Neural cell (in vitro differentiated cells): Measurements from ENCODE around the gene TGFA. TPM values are rescaled to one million over a fixed set of nuclear protein-coding genes. Genes with fewer than 3 reads are reported as not detected.

Experiments
- H2AFZ ChIP-seq: fragments of 200-600, 300-800 bp; sonication (generic), shearing (Covaris generic); 2 replicates; pipeline ENCODE4 v1.6.0; 2014; ENCODE audit warnings: low read depth, mild to moderate bottlenecking, antibody characterized with exemption, low read length, moderate library complexity
- H3F3A ChIP-seq: fragments of 200-600 bp; shearing (Covaris generic); 2 replicates; pipeline ENCODE4 v1.6.1; 2016; ENCODE audit warnings: mild to moderate bottlenecking, moderate library complexity, mixed read lengths, antibody characterized with exemption, low read length; ENCODE audit not compliant: insufficient read depth, poor library complexity, severe bottlenecking
- H3K27ac ChIP-seq: fragments of 200-600, 300-800 bp; sonication (generic), shearing (Covaris generic); 2 replicates; pipeline ENCODE4 v1.5.1; 2014; ENCODE audit warnings: mild to moderate bottlenecking, low read length, moderate library complexity
- H3K27me3 ChIP-seq: fragments of 300-800, 200-600 bp; sonication (generic), shearing (Covaris generic); 2 replicates; pipeline ENCODE4 v1.6.0; 2014; ENCODE audit warnings: mild to moderate bottlenecking, low read depth, low read length, moderate library complexity; ENCODE audit not compliant: insufficient read depth
- H3K36me3 ChIP-seq: fragments of 300-800, 200-600 bp; sonication (generic), shearing (Covaris generic); 2 replicates; pipeline ENCODE4 v1.5.1; 2014; ENCODE audit warnings: mild to moderate bottlenecking, antibody characterized with exemption, low read length, moderate library complexity; ENCODE audit not compliant: insufficient read depth
- H3K4me2 ChIP-seq: fragments of 300-800, 200-600 bp; sonication (generic), shearing (Covaris generic); 2 replicates; pipeline ENCODE4 v1.6.0; 2014; ENCODE audit warnings: mild to moderate bottlenecking, low read length
- H3K4me3 ChIP-seq: fragments of 300-800, 200-600 bp; sonication (generic), shearing (Covaris generic); 2 replicates; pipeline ENCODE4 v1.5.1; 2014; ENCODE audit warnings: mild to moderate bottlenecking, low read length, moderate library complexity
- H3K79me2 ChIP-seq: fragments of 200-600 bp; shearing (Covaris generic); replicated peaks from 2 replicates; pipeline ENCODE4 v1.6.0; 2014; ENCODE audit warnings: mild to moderate bottlenecking, low read length, moderate library complexity; ENCODE audit not compliant: insufficient read depth
- H3K9ac ChIP-seq: fragments of 300-800, 200-600 bp; sonication (generic), shearing (Covaris generic); 2 replicates; pipeline ENCODE4 v1.6.1; 2016; ENCODE audit warnings: mild to moderate bottlenecking, low read length, mixed read lengths
- H3K9me2 ChIP-seq: fragments of 200-600 bp; shearing (Covaris generic); 2 replicates; pipeline ENCODE4 v1.6.1; 2016; ENCODE audit warnings: mild to moderate bottlenecking, low read length, mixed read lengths; ENCODE audit not compliant: insufficient read depth
- H3K9me3 ChIP-seq: fragments of 200-600, 300-800 bp; sonication (generic), shearing (Covaris generic); 2 replicates; pipeline ENCODE4 v1.6.1; 2016; ENCODE audit warnings: mild to moderate bottlenecking, mixed run types, low read length, moderate library complexity, mixed read lengths
- H4K20me1 ChIP-seq: fragments of 200-600 bp; shearing (Covaris generic); 2 replicates; pipeline ENCODE4 v1.6.1; 2016; ENCODE audit warnings: mild to moderate bottlenecking, mixed run types; ENCODE audit not compliant: insufficient read depth
- EP300 ChIP-seq: fragments of 450-650 bp; conservative IDR thresholded peaks from 2 replicates; pipeline ENCODE4 v1.6.1; 2014; ENCODE audit warnings: antibody characterized with exemption, mild to moderate bottlenecking, moderate library complexity; ENCODE audit not compliant: poor library complexity, severe bottlenecking
- EZH2 ChIP-seq: fragments of 200-600, 300-800 bp; shearing (Covaris generic), sonication (generic); IDR thresholded peaks from 2 replicates; pipeline ENCODE4 v1.6.1; 2014; ENCODE audit warnings: antibody characterized with exemption, low read length, borderline replicate concordance, mild to moderate bottlenecking; ENCODE audit not compliant: insufficient read depth, poor library complexity, severe bottlenecking
- MXI1 ChIP-seq: fragments of 450-650 bp; conservative IDR thresholded peaks from 2 replicates; pipeline ENCODE4 v1.6.1; 2014; ENCODE audit warnings: antibody characterized with exemption, mild to moderate bottlenecking; ENCODE audit not compliant: poor library complexity, severe bottlenecking
- POLR2AphosphoS5 ChIP-seq: IDR thresholded peaks from 2 replicates; pipeline ENCODE4 v1.6.1; 2012
- RAD21 ChIP-seq: fragments of 450-650 bp; conservative IDR thresholded peaks from 2 replicates; pipeline ENCODE4 v1.6.1; 2014; ENCODE audit warnings: antibody characterized with exemption, mild to moderate bottlenecking, moderate library complexity
- SMC3 ChIP-seq: fragments of 450-650 bp; conservative IDR thresholded peaks from 2 replicates; pipeline ENCODE4 v1.6.1; 2014; ENCODE audit warnings: antibody characterized with exemption, mild to moderate bottlenecking, moderate library complexity; ENCODE audit not compliant: poor library complexity
- TAF1 ChIP-seq: IDR thresholded peaks from 2 replicates; pipeline ENCODE4 v1.6.1; 2012; ENCODE audit warnings: low read depth
- polyA plus RNA-seq: library from polyadenylated mRNA; depleted of rRNA; stranded (reverse); fragments of >200 nt; gene quantifications from 2 replicates; pipeline ENCODE4 v1.2.3, GENCODE V29; 2014
- TF ChIP-seq, protein P1 (sequence below): fragments of 450-650 bp; IDR thresholded peaks from 2 replicates; pipeline ENCODE4 v1.5.1; 2014; ENCODE audit warnings: antibody characterized with exemption, mild to moderate bottlenecking, moderate library complexity; ENCODE audit not compliant: poor library complexity, severe bottlenecking
- TF ChIP-seq, protein P2 (sequence below): IDR thresholded peaks from 2 replicates; pipeline ENCODE4 v1.6.1; 2012; ENCODE audit warnings: borderline replicate concordance

TGFA gene
- polyA plus RNA-seq, 1 donor from 2014 or later: 0.85 TPM

DNA sequence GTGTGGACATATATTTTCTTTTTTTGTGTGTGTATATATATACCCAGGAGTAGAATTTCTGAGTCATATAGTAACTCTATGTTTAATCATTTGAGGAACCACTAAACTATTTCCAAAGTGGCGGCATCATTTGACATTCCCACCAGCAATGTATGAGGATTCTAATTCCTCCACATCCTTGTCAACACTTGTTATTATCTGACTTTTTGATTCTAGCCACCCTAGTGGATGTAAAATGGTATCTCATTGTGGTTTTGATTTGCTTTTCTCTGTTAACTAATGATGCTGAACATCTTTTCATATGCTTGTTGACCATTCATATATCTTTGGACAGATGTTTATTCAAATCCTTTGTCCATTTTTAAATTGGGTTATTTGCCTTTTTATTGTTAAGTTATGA is 120.3 kb downstream of the TGFA start:
- no peak overlapping the region for H3K4me2 ChIP-seq
- TF ChIP-seq TAF1 (no peak), POLR2AphosphoS5 (no peak), EP300 (no peak), RAD21 (no peak), EZH2 (no peak), SMC3 (no peak), MXI1 (no peak)
- TF ChIP-seq, protein P1, sequence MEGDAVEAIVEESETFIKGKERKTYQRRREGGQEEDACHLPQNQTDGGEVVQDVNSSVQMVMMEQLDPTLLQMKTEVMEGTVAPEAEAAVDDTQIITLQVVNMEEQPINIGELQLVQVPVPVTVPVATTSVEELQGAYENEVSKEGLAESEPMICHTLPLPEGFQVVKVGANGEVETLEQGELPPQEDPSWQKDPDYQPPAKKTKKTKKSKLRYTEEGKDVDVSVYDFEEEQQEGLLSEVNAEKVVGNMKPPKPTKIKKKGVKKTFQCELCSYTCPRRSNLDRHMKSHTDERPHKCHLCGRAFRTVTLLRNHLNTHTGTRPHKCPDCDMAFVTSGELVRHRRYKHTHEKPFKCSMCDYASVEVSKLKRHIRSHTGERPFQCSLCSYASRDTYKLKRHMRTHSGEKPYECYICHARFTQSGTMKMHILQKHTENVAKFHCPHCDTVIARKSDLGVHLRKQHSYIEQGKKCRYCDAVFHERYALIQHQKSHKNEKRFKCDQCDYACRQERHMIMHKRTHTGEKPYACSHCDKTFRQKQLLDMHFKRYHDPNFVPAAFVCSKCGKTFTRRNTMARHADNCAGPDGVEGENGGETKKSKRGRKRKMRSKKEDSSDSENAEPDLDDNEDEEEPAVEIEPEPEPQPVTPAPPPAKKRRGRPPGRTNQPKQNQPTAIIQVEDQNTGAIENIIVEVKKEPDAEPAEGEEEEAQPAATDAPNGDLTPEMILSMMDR: no peak
- TF ChIP-seq, protein P2, sequence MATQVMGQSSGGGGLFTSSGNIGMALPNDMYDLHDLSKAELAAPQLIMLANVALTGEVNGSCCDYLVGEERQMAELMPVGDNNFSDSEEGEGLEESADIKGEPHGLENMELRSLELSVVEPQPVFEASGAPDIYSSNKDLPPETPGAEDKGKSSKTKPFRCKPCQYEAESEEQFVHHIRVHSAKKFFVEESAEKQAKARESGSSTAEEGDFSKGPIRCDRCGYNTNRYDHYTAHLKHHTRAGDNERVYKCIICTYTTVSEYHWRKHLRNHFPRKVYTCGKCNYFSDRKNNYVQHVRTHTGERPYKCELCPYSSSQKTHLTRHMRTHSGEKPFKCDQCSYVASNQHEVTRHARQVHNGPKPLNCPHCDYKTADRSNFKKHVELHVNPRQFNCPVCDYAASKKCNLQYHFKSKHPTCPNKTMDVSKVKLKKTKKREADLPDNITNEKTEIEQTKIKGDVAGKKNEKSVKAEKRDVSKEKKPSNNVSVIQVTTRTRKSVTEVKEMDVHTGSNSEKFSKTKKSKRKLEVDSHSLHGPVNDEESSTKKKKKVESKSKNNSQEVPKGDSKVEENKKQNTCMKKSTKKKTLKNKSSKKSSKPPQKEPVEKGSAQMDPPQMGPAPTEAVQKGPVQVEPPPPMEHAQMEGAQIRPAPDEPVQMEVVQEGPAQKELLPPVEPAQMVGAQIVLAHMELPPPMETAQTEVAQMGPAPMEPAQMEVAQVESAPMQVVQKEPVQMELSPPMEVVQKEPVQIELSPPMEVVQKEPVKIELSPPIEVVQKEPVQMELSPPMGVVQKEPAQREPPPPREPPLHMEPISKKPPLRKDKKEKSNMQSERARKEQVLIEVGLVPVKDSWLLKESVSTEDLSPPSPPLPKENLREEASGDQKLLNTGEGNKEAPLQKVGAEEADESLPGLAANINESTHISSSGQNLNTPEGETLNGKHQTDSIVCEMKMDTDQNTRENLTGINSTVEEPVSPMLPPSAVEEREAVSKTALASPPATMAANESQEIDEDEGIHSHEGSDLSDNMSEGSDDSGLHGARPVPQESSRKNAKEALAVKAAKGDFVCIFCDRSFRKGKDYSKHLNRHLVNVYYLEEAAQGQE: no peak
- H3F3A ChIP-seq: no peaks in the 10 kb centered on the region
- no peak overlapping the region for H2AFZ ChIP-seq
- H3K9ac ChIP-seq: no peak overlapping the region
- no peaks in the 10 kb centered on the region for H3K9me2 ChIP-seq
- no peak overlapping the region for H3K4me3 ChIP-seq
- no peaks in the 10 kb centered on the region for H3K9me3 ChIP-seq
- no peaks in the 10 kb centered on the region for H3K79me2 ChIP-seq
- no peaks in the 10 kb centered on the region for H3K36me3 ChIP-seq
- H3K27ac ChIP-seq: no peak overlapping the region
- H4K20me1 ChIP-seq: no peaks in the 10 kb centered on the region
- H3K27me3 ChIP-seq: peaks cover 5% of the 10 kb centered on the region

DNA sequence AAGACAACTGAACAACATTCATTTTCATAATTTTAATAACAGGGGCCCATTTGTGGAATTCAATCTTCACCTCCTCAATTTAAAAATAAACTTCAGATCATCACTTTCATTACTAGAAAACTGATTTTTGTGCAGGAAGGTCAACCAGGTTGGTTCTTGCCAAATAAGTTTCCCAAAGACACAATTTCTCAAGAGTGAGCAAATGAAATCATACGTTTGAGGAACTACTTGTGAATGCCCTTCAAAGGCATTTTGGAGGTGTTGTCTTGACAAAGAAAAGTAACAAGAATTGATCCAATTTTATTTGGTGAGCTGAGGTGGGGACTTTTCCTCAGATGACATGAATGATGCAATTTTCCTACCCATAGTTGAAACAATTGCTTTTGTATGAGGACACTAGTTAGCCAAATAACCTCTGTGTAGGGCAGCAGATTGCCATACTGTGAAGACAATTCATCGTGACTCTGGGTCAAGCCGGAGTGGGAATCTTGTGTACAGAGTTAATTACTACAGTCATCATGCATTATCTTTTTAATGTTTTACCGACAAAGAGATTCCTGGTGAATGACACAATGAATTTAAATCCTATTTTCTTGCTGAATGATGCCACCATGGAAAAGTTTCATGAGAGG is 121.8 kb downstream of the TGFA start:
- no peaks in the 10 kb centered on the region for H4K20me1 ChIP-seq
- H3F3A ChIP-seq: no peaks in the 10 kb centered on the region
- H3K4me3 ChIP-seq: no peak overlapping the region
- TF ChIP-seq EP300 (no peak), SMC3 (no peak), MXI1 (no peak), EZH2 (no peak), RAD21 (no peak), TAF1 (no peak), POLR2AphosphoS5 (no peak)
- TF ChIP-seq, protein P2: no peak
- TF ChIP-seq, protein P1: no peak
- H3K4me2 ChIP-seq: no peak overlapping the region
- H2AFZ ChIP-seq: no peak overlapping the region
- H3K27ac ChIP-seq: no peak overlapping the region
- no peaks in the 10 kb centered on the region for H3K9me2 ChIP-seq
- peaks cover 5% of the 10 kb centered on the region for H3K27me3 ChIP-seq
- H3K9ac ChIP-seq: no peak overlapping the region
- H3K36me3 ChIP-seq: no peaks in the 10 kb centered on the region
- no peaks in the 10 kb centered on the region for H3K9me3 ChIP-seq
- H3K79me2 ChIP-seq: no peaks in the 10 kb centered on the region
